ENCODE data around the gene KIF9. TPM values are rescaled to one million over a fixed set of nuclear protein-coding genes. Genes with fewer than 3 reads are reported as not detected.
A peak's percentile ranks its signal among the peaks of the same experiment; 100 is the strongest.
"Not testable (repeated sequence)": the region's sequence is repeated elsewhere in the genome, so short reads cannot be mapped to it uniquely, and the experiment has no call there.

The KIF9 gene, protein sequence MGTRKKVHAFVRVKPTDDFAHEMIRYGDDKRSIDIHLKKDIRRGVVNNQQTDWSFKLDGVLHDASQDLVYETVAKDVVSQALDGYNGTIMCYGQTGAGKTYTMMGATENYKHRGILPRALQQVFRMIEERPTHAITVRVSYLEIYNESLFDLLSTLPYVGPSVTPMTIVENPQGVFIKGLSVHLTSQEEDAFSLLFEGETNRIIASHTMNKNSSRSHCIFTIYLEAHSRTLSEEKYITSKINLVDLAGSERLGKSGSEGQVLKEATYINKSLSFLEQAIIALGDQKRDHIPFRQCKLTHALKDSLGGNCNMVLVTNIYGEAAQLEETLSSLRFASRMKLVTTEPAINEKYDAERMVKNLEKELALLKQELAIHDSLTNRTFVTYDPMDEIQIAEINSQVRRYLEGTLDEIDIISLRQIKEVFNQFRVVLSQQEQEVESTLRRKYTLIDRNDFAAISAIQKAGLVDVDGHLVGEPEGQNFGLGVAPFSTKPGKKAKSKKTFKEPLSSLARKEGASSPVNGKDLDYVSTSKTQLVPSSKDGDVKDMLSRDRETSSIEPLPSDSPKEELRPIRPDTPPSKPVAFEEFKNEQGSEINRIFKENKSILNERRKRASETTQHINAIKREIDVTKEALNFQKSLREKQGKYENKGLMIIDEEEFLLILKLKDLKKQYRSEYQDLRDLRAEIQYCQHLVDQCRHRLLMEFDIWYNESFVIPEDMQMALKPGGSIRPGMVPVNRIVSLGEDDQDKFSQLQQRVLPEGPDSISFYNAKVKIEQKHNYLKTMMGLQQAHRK
- polyA plus RNA-seq (2012; ENCODE audit: insufficient read depth, insufficient read length) = 21.0 TPM

DNA sequence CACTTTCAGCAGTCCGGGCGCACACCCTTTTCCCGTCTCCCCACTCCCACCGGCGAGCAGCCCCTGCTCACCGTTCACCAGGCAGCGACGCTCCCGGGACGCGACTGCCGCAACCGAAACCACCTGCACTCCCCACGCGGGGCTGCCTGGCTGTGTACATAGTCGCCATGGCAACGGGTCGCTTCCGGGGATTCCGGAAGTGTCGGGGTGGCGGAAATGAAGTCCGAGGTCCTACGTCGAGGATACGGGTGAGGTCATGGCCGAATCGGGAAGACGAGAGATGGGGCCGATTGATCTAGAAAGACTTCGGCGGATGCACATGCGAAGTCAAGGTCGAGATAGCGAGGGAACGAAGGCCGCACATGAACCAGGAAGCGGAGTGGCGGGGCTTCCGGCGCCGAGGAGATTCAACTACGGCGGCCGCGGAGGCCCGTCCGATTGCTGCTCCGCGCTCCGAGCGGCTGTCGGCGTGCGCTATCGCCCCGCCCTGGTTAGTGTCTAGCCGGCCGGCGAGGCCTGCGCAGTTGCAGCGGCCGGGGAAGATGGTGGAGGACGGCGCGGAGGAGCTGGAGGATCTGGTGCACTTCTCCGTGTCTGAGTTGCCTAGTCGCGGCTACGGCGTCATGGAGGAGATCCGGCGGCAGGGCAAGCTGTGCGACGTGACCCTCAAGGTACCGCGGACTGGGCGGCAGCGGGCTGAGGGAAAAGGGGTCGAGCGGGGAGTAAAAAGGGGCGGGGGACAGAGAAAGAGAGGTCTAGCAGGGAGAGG, at the start of gene KIF9, which contains the start of gene KLHL18:
KIF9 (minus strand) TSS at position 376 of the 769 bp plus-strand sequence. CDS start 5,425 bp downstream, outside the sequence.
KLHL18 (plus strand) TSS at position 521 of the 769 bp plus-strand sequence; CDS start at position 543, 22 bp downstream.
- DNase-seq (ENCODE audit: low read depth, low spot score) = peak; percentile 93
- H3K4me3 ChIP-seq (ENCODE audit: low read length) = peak within 1 kb of the TSS; percentile 73

DNA sequence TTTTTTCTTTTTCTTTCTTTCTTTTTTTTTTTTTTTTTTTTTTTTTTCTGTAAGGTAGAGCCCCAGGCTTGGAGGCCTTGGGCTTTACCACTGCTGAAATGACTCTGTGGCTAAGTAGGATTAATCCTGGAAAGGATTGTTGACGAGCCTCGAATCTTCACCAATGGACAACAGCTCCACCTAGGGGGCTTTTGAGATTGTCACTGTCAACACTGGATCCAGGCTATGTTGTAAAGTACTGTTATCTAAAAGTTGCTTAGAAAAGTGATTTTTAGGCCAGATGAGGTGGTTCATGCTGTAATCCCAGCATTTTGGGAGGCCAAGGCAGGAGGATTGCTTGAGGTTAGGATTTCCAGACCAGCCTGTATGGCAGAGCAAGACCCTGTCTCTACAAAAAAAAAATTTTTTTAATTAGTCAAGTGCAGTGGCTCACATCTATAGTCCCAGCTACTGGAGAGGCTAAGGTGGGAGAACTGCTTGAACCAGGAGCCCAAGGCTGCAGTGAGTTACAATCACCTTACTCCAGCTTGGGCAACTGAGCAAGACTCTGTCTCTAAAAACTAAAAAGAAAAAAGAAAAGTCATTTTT, 41.8 kb upstream of the KIF9 start:
- no peak overlapping the region for H3K4me3 ChIP-seq (ENCODE audit: low read length)
- DNase-seq (ENCODE audit: low read depth, low spot score) = peak; percentile 44

DNA sequence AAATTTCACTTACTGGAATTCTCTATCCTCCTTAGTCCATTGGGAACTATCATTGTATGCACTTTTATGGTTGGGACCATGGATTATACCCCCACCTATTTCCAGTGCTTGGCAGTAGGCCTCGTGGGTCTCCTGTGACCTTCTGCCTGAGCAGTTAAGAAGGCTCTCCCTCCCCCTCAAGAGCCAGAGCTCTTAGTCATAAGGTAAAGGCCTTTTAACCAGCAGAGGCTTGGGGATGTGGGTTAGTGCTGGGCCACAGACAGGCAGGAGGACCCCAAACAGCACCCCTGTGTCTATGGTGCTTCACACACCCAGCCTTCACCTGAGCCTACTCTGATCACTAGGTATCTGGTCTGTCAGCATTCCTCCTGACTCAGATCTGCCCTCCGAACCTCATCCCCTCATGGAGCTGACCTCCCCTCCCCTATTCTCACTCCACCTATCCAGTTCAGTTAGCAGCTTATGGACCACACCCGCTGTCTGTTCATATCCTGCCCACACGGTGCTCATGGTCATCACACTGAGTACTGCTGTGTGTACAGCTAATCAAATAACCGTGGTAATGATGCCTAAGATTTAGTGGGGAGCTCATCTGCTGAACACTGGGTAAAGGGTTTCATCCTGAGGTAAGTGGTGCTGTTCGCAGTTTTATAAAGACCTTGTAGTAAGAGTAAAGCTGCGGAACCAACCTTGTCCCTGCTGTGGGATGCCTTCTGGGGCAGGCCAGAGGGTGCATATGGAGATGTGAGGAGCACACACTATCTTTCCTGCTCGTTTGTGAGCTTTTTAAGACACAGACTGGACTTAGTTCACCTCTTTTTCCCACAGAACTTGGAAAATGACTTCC, 41.1 kb upstream of the KIF9 start:
- no peak for DNase-seq (ENCODE audit: low read depth, low spot score)
- no peak overlapping the region for H3K4me3 ChIP-seq (ENCODE audit: low read length)

DNA sequence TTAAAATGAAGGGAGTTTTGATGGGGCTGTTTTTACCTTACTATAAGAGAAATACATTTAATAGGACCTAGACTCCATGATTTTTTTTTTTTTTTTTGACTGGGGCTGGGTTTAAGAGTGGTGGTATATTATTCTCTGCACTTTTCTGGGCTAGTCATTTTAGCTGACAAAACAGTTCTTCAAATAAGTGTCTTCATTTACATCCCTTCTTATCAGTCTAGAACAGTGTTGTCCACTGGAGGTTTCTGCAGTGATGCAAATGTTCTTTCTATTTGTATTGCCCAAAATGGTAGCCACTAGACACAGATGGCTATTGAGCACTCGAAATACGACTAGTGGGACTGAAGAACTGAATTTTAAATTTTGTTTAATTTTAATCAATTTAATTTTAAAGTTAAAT, 37.4 kb upstream of the KIF9 start:
- H3K4me3 ChIP-seq (ENCODE audit: low read length) = no peak overlapping the region
- no peak for DNase-seq (ENCODE audit: low read depth, low spot score)

DNA sequence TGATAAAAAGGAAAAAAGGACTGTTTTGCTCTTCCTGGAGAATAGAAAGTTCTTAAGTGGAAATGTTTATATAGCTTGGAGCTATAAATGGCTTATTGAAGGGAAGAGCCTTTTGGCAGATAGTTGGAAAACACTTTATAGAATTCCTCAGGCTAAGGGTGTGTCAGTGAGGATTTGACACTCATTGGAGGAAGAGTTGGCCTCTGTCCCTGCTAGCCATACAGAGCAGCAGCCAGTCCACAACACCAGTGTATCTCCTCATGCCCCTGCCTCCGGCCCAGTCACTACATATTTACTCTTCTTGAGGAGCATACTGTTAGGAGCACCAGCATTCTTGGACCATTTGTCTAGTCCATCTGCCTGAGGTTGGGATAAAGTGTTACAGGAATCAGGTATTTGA, 36.3 kb upstream of the KIF9 start:
- H3K4me3 ChIP-seq (ENCODE audit: low read length) = no peak overlapping the region
- DNase-seq (ENCODE audit: low read depth, low spot score) = no peak

DNA sequence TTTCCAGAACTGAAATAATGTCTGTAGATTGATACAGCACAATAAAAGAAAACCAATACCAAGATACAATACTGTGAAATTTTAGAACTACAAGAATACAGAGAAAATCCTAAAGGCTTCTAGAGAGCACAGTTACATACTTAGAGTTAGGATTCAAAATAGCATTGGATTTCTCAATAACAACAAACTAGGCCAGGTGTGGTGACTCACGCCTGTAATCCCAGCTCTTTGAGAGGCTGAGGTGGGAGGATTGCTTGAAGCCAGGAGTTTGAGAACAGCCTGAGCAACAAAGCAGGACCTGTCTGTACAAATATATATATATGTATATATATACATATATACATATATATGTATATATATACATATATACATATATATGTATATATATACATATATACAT, 33.6 kb upstream of the KIF9 start:
- not testable (repeated sequence) for DNase-seq (ENCODE audit: low read depth, low spot score); H3K4me3 ChIP-seq (ENCODE audit: low read length)

DNA sequence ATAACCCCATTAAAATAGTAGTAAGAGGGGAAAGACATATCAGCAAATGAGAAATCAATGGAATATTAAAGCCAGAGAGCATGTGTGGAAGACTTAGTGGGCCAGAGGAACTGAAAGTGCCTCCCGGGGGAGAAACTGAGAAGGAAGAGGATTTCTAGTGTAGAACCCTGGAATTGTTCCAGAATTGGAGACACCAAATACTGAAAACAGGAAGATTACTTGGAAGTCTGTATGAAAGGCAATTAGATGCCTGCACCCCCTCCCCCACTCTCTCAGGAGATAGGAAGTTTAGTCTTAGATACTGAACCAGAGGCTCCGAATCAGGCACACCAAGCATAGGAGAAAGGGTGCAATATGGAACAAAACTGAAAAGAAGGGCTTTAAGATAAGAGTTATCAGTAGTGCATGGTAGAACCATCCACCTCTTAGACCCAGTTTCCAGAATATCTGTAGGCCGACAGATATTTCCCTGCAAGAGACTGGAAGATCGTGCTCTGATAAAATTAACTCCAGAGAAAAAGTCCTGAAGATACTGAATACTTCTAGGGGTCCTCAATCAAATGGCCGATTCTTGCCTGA, 32.6 kb upstream of the KIF9 start:
- DNase-seq (ENCODE audit: low read depth, low spot score) = no peak
- no peak overlapping the region for H3K4me3 ChIP-seq (ENCODE audit: low read length)

DNA sequence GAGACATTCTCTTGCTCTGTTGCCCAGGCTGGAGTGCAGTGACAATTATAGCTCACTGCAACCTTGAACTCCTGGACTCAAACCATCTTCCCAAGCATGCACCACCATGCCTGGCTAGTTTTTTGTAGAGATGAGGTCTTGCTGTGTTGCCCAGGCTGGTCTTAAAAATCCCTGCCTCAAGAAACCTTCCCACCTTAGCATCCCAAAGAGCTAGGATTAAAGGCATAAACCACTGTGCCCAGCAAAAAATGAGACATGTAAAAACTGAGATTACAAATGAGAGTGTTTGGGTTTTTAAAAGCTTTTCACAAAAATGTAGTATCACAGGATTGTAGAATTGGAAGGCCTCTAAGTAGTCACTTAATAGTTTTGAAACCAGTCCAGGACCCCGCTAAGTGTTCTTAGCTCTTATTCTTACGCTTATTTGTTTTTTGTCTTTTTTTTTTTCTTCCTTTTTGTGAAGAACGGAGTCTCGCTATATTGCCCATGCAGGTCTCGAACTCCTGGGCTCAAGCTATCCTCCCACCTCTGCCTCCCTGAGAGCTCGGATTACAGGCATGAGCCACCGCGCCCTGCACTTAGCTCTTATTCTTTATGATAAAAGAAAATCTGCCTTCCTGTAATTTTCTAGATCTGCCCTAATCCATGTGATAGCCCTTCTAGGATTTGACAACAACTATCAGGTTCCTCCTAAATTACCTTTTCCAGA, 31.6 kb upstream of the KIF9 start:
- no peak overlapping the region for H3K4me3 ChIP-seq (ENCODE audit: low read length)
- no peak for DNase-seq (ENCODE audit: low read depth, low spot score)

DNA sequence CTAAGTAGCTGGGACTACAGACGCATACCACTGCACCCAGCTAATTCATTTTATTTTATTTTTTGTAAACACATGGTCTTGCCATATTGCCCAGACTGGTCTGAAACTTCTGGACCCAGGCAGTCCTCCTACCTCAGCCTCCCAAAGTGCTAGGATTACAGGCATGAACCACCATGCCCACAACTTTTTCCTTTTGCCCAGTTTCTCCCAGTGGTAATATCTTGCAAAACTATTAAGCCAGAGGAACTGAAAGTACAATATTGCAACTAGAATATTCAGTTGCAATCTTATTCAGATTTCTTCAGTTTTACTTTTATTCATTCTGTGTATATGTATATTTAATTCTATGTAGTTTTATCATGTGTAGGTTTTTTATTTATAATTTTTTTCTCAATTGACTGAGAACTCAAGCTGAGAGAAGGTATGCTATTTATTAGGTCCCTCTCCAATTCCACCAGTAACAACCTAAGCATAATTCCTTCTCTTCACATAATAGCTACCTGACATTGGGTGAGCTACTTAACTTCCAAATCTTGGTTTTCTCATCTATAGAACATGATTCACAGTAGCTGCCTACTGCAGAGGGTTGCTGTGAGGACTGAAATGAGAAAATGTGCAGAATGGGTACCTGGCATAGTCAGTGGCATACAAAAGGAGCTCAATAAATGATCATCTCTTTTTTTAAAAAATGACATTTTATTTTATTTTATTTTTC, 30.9 kb upstream of the KIF9 start:
- DNase-seq (ENCODE audit: low read depth, low spot score) = no peak
- no peak overlapping the region for H3K4me3 ChIP-seq (ENCODE audit: low read length)

DNA sequence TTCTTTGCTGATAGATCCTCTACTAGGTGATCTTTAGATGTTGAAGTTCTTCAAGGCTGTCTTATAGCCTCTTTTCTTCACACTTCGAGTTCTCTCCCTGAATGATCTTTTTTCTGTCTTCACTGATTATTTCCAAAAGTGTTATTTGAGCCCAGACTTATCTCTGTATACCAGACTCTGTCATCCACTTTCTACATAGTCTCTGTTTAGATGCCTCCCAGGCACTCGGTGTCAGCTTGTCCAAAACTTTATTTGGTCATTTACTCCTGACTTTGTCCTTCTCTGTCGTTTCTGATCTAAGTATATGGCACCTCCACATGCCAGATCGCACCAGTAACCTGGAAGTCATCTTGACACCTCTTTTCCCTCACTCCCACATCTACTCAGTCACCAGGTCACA, 27.8 kb upstream of the KIF9 start:
- no peak for DNase-seq (ENCODE audit: low read depth, low spot score)
- no peak overlapping the region for H3K4me3 ChIP-seq (ENCODE audit: low read length)

DNA sequence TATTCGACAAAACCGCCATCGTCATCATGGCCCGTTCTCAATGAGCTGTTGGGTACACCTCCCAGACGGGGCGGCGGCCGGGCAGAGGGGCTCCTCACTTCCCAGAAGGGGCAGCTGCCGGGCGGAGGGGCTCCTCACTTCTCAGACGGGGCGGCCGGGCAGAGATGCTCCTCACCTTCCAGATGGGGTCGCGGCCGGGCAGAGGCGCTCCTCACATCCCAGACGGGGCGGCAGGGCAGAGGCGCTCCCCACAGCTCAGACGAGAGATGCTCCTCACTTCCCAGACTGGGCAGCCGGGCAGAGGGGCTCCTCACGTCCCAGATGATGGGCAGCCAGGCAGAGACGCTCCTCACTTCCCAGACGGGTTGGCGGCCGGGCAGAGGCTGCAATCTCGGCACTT, 26.6 kb upstream of the KIF9 start:
- not testable (repeated sequence) for DNase-seq (ENCODE audit: low read depth, low spot score); H3K4me3 ChIP-seq (ENCODE audit: low read length)

DNA sequence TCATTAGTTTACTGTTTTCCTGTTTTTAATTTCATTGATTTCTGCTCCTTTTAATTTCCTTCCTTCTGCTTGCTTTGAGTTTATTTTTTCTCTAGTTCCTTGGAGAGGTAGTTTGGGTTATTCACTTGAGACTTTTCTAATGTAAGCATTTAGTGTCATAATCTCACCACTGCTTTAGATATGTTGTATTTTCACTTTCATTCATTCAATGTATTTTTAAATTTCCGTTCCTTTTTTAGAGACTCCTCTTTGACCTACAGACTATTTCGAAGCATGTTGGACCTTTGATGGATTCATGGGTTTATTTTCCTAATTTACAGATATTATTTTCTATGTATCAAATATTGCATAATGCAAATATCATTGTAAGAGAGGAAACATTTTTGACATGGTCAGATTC, 23.4 kb upstream of the KIF9 start:
- no peak overlapping the region for H3K4me3 ChIP-seq (ENCODE audit: low read length)
- DNase-seq (ENCODE audit: low read depth, low spot score) = no peak

DNA sequence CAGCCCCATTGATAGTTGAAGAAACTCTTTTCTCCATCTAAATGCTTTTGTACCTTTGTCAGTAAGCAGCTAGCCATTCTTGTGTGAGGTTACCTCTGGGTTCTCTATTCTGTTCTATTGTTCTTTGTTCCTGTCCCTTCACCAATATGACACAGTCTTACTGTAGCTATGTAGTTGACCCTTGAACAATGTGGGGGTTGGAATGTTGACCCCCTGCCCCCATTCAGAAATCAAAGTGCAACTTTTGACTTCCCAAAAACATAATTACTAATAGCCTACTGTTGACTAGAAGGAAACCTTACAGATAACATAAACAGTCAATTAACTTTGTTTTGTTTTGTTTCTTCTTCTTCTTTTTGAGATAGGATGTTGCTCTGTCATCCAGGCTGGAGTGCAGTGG, 18.9 kb upstream of the KIF9 start:
- no peak overlapping the region for H3K4me3 ChIP-seq (ENCODE audit: low read length)
- DNase-seq (ENCODE audit: low read depth, low spot score) = no peak

DNA sequence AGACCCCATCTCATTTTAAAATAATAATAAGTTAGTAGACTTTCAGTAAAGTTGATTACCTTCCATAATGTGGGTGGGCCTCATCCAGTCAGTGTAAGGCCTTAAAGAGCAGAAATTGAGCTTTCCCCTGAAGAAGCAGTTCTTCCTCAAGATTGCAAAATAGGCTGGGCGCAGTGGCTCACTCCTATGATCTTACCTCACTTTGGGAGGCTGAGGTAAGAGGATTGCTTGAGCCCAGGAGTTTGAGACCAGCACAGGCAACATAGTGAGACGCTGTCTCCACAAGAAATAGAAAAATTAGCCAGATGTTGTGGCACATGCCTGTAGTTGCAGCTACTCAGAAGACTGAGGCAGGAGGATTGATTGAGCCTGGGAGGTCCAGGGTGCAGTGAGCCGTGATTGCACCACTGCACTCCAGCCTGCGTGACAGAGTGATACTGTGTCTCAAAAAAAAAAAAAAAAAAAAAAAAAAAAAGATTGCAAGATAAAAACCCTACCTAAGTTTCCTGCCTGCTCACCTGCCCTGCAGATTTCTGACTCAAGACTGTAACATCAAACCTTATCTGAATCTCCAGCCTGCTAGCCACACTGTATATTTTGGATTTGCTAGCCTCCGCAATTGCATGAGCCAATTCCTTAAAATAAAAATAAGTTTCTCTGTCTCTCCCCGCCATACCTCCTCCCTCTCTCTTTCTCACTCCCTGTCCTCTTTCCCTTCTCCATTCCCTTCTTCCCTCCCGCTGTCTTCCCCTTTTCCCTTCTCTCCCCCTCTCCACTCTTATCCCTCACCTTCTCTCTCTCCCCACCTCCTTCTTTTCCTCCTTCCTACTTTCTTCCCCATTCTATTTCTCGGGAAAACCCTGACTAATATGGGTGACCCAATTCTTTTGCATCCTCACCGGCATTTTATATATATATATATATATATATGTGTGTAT, 17.1 kb upstream of the KIF9 start:
- H3K4me3 ChIP-seq (ENCODE audit: low read length) = no peak overlapping the region
- DNase-seq (ENCODE audit: low read depth, low spot score) = no peak

DNA sequence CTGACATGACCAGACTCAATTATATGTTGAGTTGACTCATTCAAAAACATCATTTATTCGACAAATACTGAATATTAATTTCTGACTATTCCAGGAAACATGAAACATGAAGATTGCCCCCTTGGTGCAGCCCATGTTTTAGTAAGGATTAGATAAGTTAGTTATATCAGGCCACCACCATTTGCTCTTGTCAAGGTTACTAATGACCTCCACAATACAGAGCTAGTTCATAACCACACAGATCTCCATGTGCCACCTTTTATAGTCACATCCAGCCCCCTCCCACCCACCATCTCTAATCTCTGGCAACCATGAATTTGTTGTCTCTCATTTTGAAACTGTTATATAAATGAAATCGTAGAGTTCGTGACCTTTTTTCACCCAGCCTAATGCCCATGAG, 15.8 kb upstream of the KIF9 start:
- no peak for DNase-seq (ENCODE audit: low read depth, low spot score)
- H3K4me3 ChIP-seq (ENCODE audit: low read length) = no peak overlapping the region
